ENCODE measurements around the gene MARK2. TPM values are rescaled to one million over a fixed set of nuclear protein-coding genes. Genes with fewer than 3 reads are reported as not detected.

Gene MARK2
- total and polyA plus RNA-seq, 2 of the 8 experiments (the other 6 are each of a cell fraction or from before 2014, with no cell fraction given): 19.3 to 58.5 TPM

DNA sequence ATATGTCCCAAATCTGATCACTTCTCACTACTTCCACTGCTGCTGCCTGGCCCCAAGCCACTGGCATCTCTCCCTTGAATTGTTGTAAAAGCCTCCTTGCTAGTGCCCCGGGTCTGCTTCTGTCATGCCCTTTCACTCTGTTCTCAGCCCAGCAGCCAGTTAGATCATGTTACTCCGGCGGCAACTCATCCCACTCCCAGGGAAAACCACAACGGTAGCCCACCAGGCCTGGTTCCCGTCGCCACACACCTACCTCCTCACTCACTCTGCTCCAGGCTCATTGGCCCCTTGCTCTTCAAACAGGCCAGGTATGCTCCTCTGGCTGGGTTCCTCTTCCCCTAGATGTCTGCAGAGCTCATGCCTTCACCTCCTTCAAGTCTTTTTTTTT lies 3.8 kb upstream of the MARK2 start:
- Histone ChIP-seq H3K23ac (ENCODE audit: insufficient read length) (no peak overlapping the region), H3K4ac (replicated peaks; ENCODE audit: insufficient read length, low read depth, low read length) (no peak overlapping the region), H3K9me3 (ENCODE audit: insufficient read depth in 2 of 2, low read depth in 1 of 2, low read length in 1 of 2) (no peaks in the 10 kb centered on the region), H3K4me2 (ENCODE audit: insufficient read depth in 1 of 2, low read depth in 2 of 2, low read length in 2 of 2) (no peak overlapping the region), H3K14ac (ENCODE audit: insufficient read length) (no peak overlapping the region), H3K56ac (replicated peaks; ENCODE audit: insufficient read length, low read depth, low read length) (no peak overlapping the region), H2AK5ac (ENCODE audit: low read depth, low read length) (no peak overlapping the region), H2BK120ac (replicated peaks; ENCODE audit: low read depth, low read length) (no peak overlapping the region), H2BK5ac (ENCODE audit: low read depth, low read length) (no peak overlapping the region), H4K5ac (ENCODE audit: insufficient read length, low read depth, low read length) (no peak overlapping the region), H3K9ac (replicated peaks in 1 of 4; ENCODE audit: extremely low read depth in 1 of 4, low read depth in 3 of 4, low read length in 3 of 4) (no peak overlapping the region), H4K91ac (replicated peaks; ENCODE audit: insufficient read length, low read length) (peak overlapping the region; percentile 16), H3K79me1 (ENCODE audit: low read depth, low read length) (peaks cover 5% of the 10 kb centered on the region; the same call in 1 of the 2 replicates), H3K4me1 (replicated peaks in 1 of 4; ENCODE audit: control insufficient read depth in 3 of 4, insufficient read depth in 4 of 4, low read length in 3 of 4) (peaks cover 10 to 23% (median 13%) of the 10 kb centered on the region in 4 experiments), H2BK12ac (ENCODE audit: low read depth, low read length) (0 out of 2 replicates have a peak overlapping the region, but pooled peaks have one; percentile 60), H3K4me3 (ENCODE audit: extremely low read depth in 1 of 4, insufficient read depth in 2 of 4, low read depth in 3 of 4, low read length in 4 of 4) (no peak overlapping the region), H3K23me2 (ENCODE audit: low read depth, low read length) (peaks cover 9% of the 10 kb centered on the region), H2AFZ (ENCODE audit: low read length) (no peak overlapping the region), H3K27ac (ENCODE audit: low read depth, low read length) (no peak overlapping the region), H3K36me3 (ENCODE audit: control insufficient read depth in 2 of 4, insufficient read depth in 4 of 4, low read length in 3 of 4) (no peaks in the 10 kb centered on the region; a peak in 1 of 8 replicates), H3K18ac (ENCODE audit: extremely low read depth, low read length) (no peak overlapping the region), H4K20me1 (replicated peaks in 1 of 2; ENCODE audit: control insufficient read depth in 1 of 2, insufficient read depth in 2 of 2, low read length in 2 of 2) (peaks cover 6% of the 10 kb centered on the region in 2 experiments), H4K8ac (ENCODE audit: extremely low read depth, insufficient read depth, low read length) (no peak overlapping the region), H2BK15ac (ENCODE audit: low read length) (peak overlapping the region; percentile 81; the same call in 1 of the 2 replicates), H3K27me3 (replicated peaks in 1 of 4; ENCODE audit: control insufficient read depth in 3 of 4, extremely low read depth in 1 of 4, insufficient read depth in 3 of 4, low read length in 3 of 4) (no peaks in the 10 kb centered on the region), H2BK20ac (ENCODE audit: low read length) (no peak overlapping the region), H3K79me2 (ENCODE audit: control insufficient read depth in 1 of 2, insufficient read depth in 2 of 2, low read length in 2 of 2) (peaks cover 7 to 8% of the 10 kb centered on the region in 2 experiments)
- DNase-seq (ENCODE audit: low read depth in 1 of 2, low spot score in 2 of 2): no peak
- CTCF ChIA-PET (ENCODE audit: partially characterized antibody): interaction anchor here (0.5 to 6.1 kb wide), 11 partner anchors 31 to 377 kb away, joined by 3 to 163 read pairs (median 35); no protein-coding TSS in a partner anchor
- no peak for FAIRE-seq
- 85% methylated on average over 6 of the region's 6 CpGs; no CpG with 5 or more reads in 1 of the 2 experiments for WGBS, 2 experiments (ENCODE audit: extremely low coverage in 1 of 2, insufficient coverage in 1 of 2, insufficient read length in 1 of 2, insufficient replicate concordance in 2 of 2, low coverage in 1 of 2, low lambda C conversion rate in 2 of 2, missing lambda C conversion rate in 1 of 2)
- no peak for TF ChIP-seq RAD21 (IDR thresholded peaks at IDR 0.05 in 1 of 2, conservative IDR thresholded peaks at IDR 0.05 in 1 of 2; ENCODE audit: low read depth in 2 of 2, low read length in 2 of 2)
- no peak for TF ChIP-seq SIX5 (IDR thresholded peaks at IDR 0.05; ENCODE audit: low read depth, low read length)
- TF ChIP-seq KDM4A (IDR thresholded peaks at IDR 0.05; ENCODE audit: low read depth, low read length, severe bottlenecking): no peak
- TF ChIP-seq NRF1 (IDR thresholded peaks at IDR 0.05; ENCODE audit: low read depth, low read length): no peak
- TF ChIP-seq KDM5A (IDR thresholded peaks at IDR 0.05; ENCODE audit: low read length): no peak
- POLR2A ChIA-PET (ENCODE audit: partially characterized antibody): interaction anchor here (0.5 to 5.8 kb wide), 5 partner anchors 9 to 153 kb away, joined by 3 to 45 read pairs (median 9); no protein-coding TSS in a partner anchor
